HG02870 (cell line): ENCODE data around the gene MOB2.

Experiments used
- ATAC-seq: cut with Tn5 transposase; IDR thresholded peaks from one replicate; pipeline ENCODE4 v1.9.1; 2021; ENCODE audit warnings: mild to moderate bottlenecking, moderate library complexity; ENCODE audit not compliant: unreplicated experiment

Gene MOB2

GRCh38 chr11:1459764-1460395 is 26.7 kb downstream of the MOB2 start:
- no peak for ATAC-seq

- ATAC-seq = no peak
Observed at GRCh38 chr11:1459219-1459575, 27.4 kb downstream of the MOB2 start.

- ATAC-seq = no peak
Observed at GRCh38 chr11:1458340-1459218, 28.0 kb downstream of the MOB2 start.

- no peak for ATAC-seq
Observed at GRCh38 chr11:1457856-1458255, 28.7 kb downstream of the MOB2 start.

- no peak for ATAC-seq
Observed at GRCh38 chr11:1457326-1457680, 29.3 kb downstream of the MOB2 start.

GRCh38 chr11:1456596-1457325 is 29.8 kb downstream of the MOB2 start:
- ATAC-seq = no peak

- no peak for ATAC-seq
Observed at GRCh38 chr11:1456176-1456575, 30.4 kb downstream of the MOB2 start.

GRCh38 chr11:1455763-1456060 is 30.9 kb downstream of the MOB2 start:
- ATAC-seq = no peak

GRCh38 chr11:1455032-1455762 is 31.4 kb downstream of the MOB2 start:
- no peak for ATAC-seq

- ATAC-seq = no peak
Observed at GRCh38 chr11:1454576-1454975, 32.0 kb downstream of the MOB2 start.

- ATAC-seq = no peak
Observed at GRCh38 chr11:1453611-1454034, 33.0 kb downstream of the MOB2 start.

GRCh38 chr11:1452744-1453143 is 33.8 kb downstream of the MOB2 start:
- no peak for ATAC-seq

- no peak for ATAC-seq
Observed at GRCh38 chr11:1451781-1452470, 34.7 kb downstream of the MOB2 start.

GRCh38 chr11:1450949-1451710 is 35.4 kb downstream of the MOB2 start:
- no peak for ATAC-seq

- ATAC-seq = no peak
Observed at GRCh38 chr11:1450344-1450875, 36.2 kb downstream of the MOB2 start.

GRCh38 chr11:1449490-1450243 is 36.9 kb downstream of the MOB2 start:
- no peak for ATAC-seq

GRCh38 chr11:1448882-1449281 is 37.7 kb downstream of the MOB2 start:
- ATAC-seq = no peak

- no peak for ATAC-seq
Observed at GRCh38 chr11:1447845-1448825, 38.4 kb downstream of the MOB2 start.
